Transverse colon (tissue), 4 donors: ENCODE measurements around the gene ROPN1L. TPM values are rescaled to one million over a fixed set of nuclear protein-coding genes. Genes with fewer than 3 reads are reported as not detected.

Experiments used
- DNase-seq: peaks from one replicate; pipeline ENCODE4 v3.0.0-alpha.2; 2019
- H3K27ac ChIP-seq, 4 donors: fragments of 200-600 bp; sonication (generic); 2 replicates each; pipeline ENCODE4 v1.5.1; 2016 to 2018; ENCODE audit warnings: inconsistent platforms in 4 of 4
- H3K27me3 ChIP-seq: fragments of 200-600 bp; sonication (generic); 2 replicates; pipeline ENCODE4 v1.5.1; 2017; ENCODE audit warnings: inconsistent platforms
- H3K36me3 ChIP-seq, 4 donors: fragments of 200-600 bp; sonication (generic); 2 replicates each; pipeline ENCODE4 v1.5.1; 2017 to 2019; ENCODE audit warnings: inconsistent platforms in 4 of 4
- H3K4me1 ChIP-seq, 4 donors: fragments of 200-600 bp; sonication (generic); 2 replicates each; pipeline ENCODE4 v1.5.1; 2017 to 2020; ENCODE audit warnings: inconsistent platforms in 4 of 4
- H3K4me3 ChIP-seq, 4 donors: fragments of 200-600 bp; sonication (generic); 1 replicate in 1 of 4; 2 replicates in 3 of 4; pipeline versions ENCODE4 v1.5.1 to v1.6.1; 2017 to 2019; ENCODE audit warnings: inconsistent platforms in 4 of 4
- H3K9me3 ChIP-seq, 2 donors: fragments of 200-600 bp; sonication (generic); 2 replicates each; pipeline ENCODE4 v1.5.1; 2017 to 2019; ENCODE audit warnings: inconsistent platforms in 2 of 2
- EP300 ChIP-seq: sonication (generic); formaldehyde crosslinking; IDR thresholded peaks from one replicate; pipeline ENCODE4 v1.6.1; 2017; ENCODE audit warnings: antibody characterized with exemption, low read depth
- POLR2A ChIP-seq: fragments of 450-650 bp; IDR thresholded peaks from one replicate; pipeline ENCODE4 v1.6.1; 2016; ENCODE audit warnings: antibody characterized with exemption, mild to moderate bottlenecking, moderate library complexity
- POLR2AphosphoS5 ChIP-seq, 3 donors: sonication (generic); formaldehyde crosslinking; IDR thresholded peaks; one replicate each; pipeline ENCODE4 v1.6.1; 2016; ENCODE audit warnings: antibody characterized with exemption in 3 of 3
- WGBS, 2 donors: methylation state at CpG; one replicate each; pipeline ENCODE4 v1.1.5; 2018; ENCODE audit warnings: low coverage in 1 of 2; 5-methylcytosine and 5-hydroxymethylcytosine counted together
- in situ Hi-C, 4 donors: fragments of 200-750 bp; cut with MboI; loops; one replicate each; pipeline versions ENCODE4 v1.15.0 to v1.15.1; 2017; ENCODE audit warnings: low sequenced_read_pairs in 3 of 4, low pct_ligation_motif_present in 1 of 4, low pct_unique_long_range_greater_than_20kb in 1 of 4
- intact Hi-C: fragments of 100-400 bp; cut with DNase I; formaldehyde crosslinking; loops from one replicate; pipeline ENCODE4 v1.15.1; 2023; ENCODE audit warnings: low total_unique reads
- total RNA-seq, 4 donors: library from RNA; depleted of rRNA; stranded (reverse); fragments of >200 nt; gene quantifications; one replicate each; pipeline ENCODE4 v1.1.0, GENCODE V29; 2016
- TF ChIP-seq, protein P1 (sequence below), 5 experiments: fragments of 200-600 bp in 3 of 5; fragments of 450-650 bp in 2 of 5; sonication (generic) in 3 of 5; IDR thresholded peaks; 1 replicate in 2 of 5; 2 replicates in 3 of 5; pipeline ENCODE4 v1.5.1; 2016 to 2017; ENCODE audit warnings: antibody characterized with exemption in 5 of 5, inconsistent platforms in 3 of 5, mild to moderate bottlenecking in 2 of 5, moderate library complexity in 1 of 5

ROPN1L gene
- total RNA-seq, 4 donors from 2014 or later, result 0.32 to 2.6 TPM; not detected in 2

GRCh38 chr5:10470669-10471068 is 29.0 kb downstream of the ROPN1L start:
- intact Hi-C loops, result no loop called here
- Histone ChIP-seq H3K9me3 (peaks cover 0 to 4% of the 10 kb centered on the region in 2 donors), H3K27me3 (no peaks in the 10 kb centered on the region), H3K4me1 (no peaks in the 10 kb centered on the region), H3K27ac (no peak overlapping the region), H3K4me3 (no peak overlapping the region), H3K36me3 (no peaks in the 10 kb centered on the region)
- in situ Hi-C loops, result no loop called here
- TF ChIP-seq EP300, result no peak
- no peak for TF ChIP-seq POLR2A
- TF ChIP-seq, protein P1, sequence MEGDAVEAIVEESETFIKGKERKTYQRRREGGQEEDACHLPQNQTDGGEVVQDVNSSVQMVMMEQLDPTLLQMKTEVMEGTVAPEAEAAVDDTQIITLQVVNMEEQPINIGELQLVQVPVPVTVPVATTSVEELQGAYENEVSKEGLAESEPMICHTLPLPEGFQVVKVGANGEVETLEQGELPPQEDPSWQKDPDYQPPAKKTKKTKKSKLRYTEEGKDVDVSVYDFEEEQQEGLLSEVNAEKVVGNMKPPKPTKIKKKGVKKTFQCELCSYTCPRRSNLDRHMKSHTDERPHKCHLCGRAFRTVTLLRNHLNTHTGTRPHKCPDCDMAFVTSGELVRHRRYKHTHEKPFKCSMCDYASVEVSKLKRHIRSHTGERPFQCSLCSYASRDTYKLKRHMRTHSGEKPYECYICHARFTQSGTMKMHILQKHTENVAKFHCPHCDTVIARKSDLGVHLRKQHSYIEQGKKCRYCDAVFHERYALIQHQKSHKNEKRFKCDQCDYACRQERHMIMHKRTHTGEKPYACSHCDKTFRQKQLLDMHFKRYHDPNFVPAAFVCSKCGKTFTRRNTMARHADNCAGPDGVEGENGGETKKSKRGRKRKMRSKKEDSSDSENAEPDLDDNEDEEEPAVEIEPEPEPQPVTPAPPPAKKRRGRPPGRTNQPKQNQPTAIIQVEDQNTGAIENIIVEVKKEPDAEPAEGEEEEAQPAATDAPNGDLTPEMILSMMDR (IDR thresholded peaks at IDR 0.05), result no peak
- no peak for TF ChIP-seq POLR2AphosphoS5 (IDR thresholded peaks at IDR 0.05)
- DNase-seq, result no peak
- 86% methylated on average over 10 of the region's 10 CpGs; no CpG with 5 or more reads in 1 of the 2 donors for WGBS, 2 donors

DNA sequence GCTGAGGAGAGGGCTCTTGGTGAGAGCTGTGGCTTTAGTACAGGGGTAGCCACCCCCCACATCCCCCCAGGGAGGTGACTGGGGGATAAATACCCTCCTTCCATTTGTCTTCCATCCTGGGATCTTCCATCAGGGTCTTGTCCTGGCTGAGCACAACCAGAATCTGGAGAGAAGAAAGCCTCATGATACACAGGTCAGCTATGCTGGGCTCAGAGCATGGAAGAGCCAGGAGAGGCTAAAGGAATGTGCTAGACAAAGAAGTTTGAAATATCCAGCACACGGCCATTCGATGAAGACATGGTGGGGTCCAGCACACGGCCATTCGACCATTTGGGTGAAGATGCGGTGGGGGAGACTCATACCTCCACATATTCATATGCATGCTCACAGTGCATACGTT is 30.0 kb downstream of the ROPN1L start:
- in situ Hi-C loops, result no loop called here
- intact Hi-C loops, result no loop called here
- TF ChIP-seq, protein P1 (IDR thresholded peaks at IDR 0.05), result no peak
- no peak for TF ChIP-seq POLR2AphosphoS5 (IDR thresholded peaks at IDR 0.05)
- TF ChIP-seq POLR2A, result no peak
- no peak for TF ChIP-seq EP300
- Histone ChIP-seq H3K9me3 (peaks cover 0 to 4% of the 10 kb centered on the region in 2 donors), H3K36me3 (no peaks in the 10 kb centered on the region), H3K27me3 (no peaks in the 10 kb centered on the region), H3K4me1 (no peaks in the 10 kb centered on the region), H3K27ac (no peak overlapping the region), H3K4me3 (no peak overlapping the region)
- no peak for DNase-seq
- WGBS, 2 donors, result 86 to 93% methylated on average over 6 of the region's 6 CpGs

DNA sequence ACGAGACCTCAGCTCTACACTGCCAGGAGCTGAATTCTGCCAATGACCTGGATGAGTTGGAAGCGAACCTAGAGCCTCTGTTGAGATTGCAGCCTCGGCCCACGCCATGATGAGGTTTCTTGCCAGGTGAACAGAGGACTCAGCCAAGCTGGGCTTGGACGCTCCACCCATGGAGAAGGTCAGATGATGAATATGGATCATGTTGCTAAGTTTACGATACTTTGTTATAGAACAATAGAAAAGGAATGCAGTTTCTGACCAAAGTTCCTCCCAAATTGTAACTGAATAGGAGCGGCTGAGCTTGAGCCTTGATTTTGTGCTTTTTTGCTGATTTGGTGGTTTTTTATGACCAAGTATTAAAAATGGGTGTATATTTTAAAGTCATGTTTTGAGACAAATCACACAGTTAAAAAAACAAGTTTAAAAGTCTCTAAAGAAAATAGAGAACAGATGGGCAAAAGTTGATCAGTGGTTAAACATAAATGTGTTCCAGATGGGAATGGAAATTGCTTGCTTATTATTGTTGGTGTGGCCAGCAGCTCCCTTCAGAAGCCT is 32.9 kb downstream of the ROPN1L start:
- Histone ChIP-seq H3K27me3 (no peaks in the 10 kb centered on the region), H3K9me3 (peaks cover 0 to 4% of the 10 kb centered on the region in 2 donors), H3K36me3 (no peaks in the 10 kb centered on the region), H3K4me3 (no peak overlapping the region), H3K4me1 (peaks cover 0 to 8% (median 4%) of the 10 kb centered on the region in 4 donors), H3K27ac (no peak overlapping the region)
- no peak for DNase-seq
- TF ChIP-seq, protein P1 (IDR thresholded peaks at IDR 0.05), result no peak
- no peak for TF ChIP-seq EP300
- TF ChIP-seq POLR2A, result no peak
- TF ChIP-seq POLR2AphosphoS5 (IDR thresholded peaks at IDR 0.05), result no peak
- in situ Hi-C loops (no loop called here), intact Hi-C loops (no loop called here)
- 81 to 94% methylated on average over 3 to 7 of the region's 7 CpGs for WGBS, 2 donors

DNA sequence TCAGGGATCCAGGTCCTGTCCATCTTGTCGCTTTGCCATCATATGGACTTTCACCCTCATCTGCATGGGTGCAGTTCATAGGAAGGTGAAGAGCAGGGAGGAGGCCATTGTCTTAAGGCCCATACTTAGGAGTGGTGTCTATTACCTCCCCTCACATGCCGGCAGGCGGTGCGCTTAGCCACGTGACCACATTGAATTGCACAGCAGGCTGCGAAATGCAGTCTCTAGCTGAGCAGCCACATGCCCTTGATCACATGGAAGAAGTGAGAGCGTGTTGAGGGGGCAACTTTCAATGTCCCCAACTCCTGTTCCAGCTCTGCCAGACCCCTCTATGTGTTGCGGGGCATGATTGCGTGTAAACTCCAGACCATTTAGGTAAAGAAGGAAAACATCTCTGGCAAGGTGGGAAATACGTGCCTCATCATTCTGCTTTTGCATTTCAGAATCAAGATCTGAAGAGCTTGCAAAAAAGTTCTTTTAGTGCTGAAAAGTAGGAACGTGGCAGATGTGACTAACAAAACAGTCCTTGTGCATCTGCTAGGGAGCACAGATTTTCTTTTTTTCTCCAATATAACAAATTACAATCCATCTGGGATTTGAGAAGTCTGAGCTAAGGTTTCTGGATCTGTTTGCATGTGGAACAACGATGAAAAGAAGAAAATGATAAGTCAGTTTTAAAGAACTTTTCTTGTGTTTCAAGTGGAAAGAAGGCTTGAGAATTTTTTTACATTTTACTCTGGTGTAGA is 34.4 kb downstream of the ROPN1L start:
- no peak for TF ChIP-seq POLR2AphosphoS5 (IDR thresholded peaks at IDR 0.05)
- TF ChIP-seq, protein P1 (IDR thresholded peaks at IDR 0.05), result no peak
- TF ChIP-seq EP300, result no peak
- TF ChIP-seq POLR2A, result no peak
- Histone ChIP-seq H3K9me3 (peaks cover 0 to 4% of the 10 kb centered on the region in 2 donors), H3K27ac (no peak overlapping the region), H3K36me3 (no peaks in the 10 kb centered on the region), H3K4me1 (peaks cover 7 to 22% (median 16%) of the 10 kb centered on the region in 4 donors), H3K4me3 (no peak overlapping the region), H3K27me3 (no peaks in the 10 kb centered on the region)
- DNase-seq, result no peak
- in situ Hi-C loops, result no loop called here
- intact Hi-C loops, result no loop called here
- 92% methylated on average over 6 to 12 of the region's 12 CpGs for WGBS, 2 donors
